Right ventricle myocardium inferior (tissue), 1 donor: ENCODE measurements around the gene TEX47. TPM values are rescaled to one million over a fixed set of nuclear protein-coding genes. Genes with fewer than 3 reads are reported as not detected.

Experiments used
- ATAC-seq: fragments of 200-7000 bp; cut with Tn5 transposase; one replicate; pipeline ENCODE4 v1.9.1; 2020; ENCODE audit warnings: mild to moderate bottlenecking, moderate library complexity
- DNase-seq: peaks from one replicate; pipeline ENCODE4 v3.0.0; 2021; ENCODE audit errors: missing footprints
- intact Hi-C: fragments of 100-400 bp; cut with DNase I; formaldehyde crosslinking; loops from one replicate; pipeline ENCODE4 v1.11.0; 2022
- total RNA-seq: library from RNA; stranded (reverse); fragmentation: NEBNext Ultra II Directional; extraction: Animal tissue kit (Norgen Biotek cat#: 25700); gene quantifications from one replicate; pipeline ENCODE4 v1.2.1, GENCODE V29; 2021
- donor health status: DM: no; HTN: yes; CAD: no; lungs with severe emphysema.

Gene TEX47
- total RNA-seq, 1 donor from 2014 or later = not detected

DNA sequence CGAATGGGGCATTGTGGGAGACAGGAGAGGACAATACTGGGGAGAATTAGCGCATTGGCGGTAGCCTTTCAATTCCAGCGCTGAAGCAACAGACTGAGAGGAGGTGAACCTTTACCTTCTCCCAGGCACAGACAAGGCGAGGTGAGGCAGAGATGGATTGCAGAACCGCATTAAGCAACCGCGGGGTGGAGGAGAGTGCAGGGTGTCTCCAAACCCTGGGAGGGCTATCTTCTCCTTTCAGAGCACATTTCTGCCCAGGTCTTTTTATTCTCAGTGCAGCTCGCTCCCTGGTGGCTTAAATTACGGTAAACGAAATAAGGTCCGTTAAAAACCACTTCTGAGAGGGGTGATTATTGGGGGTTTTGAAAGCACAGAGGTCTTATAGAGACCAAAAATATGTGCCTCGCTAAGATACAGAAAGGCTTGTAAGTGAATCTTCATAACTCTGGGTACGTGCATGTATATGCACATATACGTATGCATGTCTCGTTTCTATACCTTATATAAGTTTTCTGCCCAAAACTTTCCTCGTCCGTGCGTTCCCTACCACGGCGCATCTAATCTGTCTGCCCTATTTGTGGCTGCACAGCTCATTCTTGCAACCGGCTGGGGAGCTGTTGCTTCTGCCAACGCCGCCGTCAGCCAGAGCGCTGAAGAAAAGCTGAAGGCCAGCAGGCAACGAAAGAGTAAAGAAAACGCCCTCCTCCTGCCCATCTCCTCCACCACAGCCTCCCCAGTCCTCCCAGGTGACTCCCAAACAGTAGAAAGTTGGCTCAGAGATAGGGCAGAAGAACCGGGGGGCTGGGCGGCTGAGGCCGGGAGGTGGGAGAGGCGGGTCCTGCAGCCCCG lies 36.9 kb downstream of the TEX47 start:
- intact Hi-C loops = no loop called here
- DNase-seq = peak; percentile 55

DNA sequence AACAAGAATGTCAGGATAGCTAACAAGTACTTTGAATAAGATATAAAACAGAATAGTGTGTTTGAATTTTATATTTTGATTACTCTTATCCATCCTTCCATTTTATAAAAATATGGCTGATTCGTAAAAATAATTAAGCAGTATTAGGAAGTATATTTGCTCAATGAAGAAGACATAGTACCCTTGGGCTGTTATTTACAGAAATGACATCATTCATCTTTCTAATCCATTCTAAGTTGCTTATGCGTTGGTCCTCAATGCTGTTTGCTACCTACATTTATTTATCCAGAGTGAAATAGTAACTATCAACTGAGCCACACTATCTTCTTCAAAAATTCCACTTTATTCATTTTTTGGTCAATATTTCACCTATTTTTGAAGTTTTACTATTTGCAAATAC lies 38.2 kb downstream of the TEX47 start:
- DNase-seq (no peak), ATAC-seq (no peak)
- intact Hi-C loops = no loop called here

More for the DNA sequence above, 36.9 kb downstream of the TEX47 start:
- peak; percentile 50 for ATAC-seq

DNA sequence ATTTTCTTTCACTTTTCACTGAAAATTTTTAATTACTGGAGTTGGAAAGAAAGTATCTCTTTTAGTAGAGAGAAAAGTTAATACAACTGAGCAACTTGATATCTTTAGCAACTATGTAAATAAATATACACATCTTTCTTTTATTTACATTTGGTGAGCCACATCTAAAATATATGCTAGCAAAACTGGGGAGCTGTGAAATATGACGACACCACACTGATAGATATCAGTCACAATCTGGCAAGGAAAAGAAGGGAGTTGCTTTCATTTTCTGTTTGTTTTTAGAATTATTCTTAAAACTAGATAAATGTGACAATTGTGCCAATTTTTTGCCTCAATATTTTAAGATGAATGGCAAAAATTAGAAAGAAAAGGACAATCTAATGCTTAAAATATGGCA lies 38.7 kb downstream of the TEX47 start:
- no peak for DNase-seq
- ATAC-seq = no peak
- intact Hi-C loops = no loop called here

DNA sequence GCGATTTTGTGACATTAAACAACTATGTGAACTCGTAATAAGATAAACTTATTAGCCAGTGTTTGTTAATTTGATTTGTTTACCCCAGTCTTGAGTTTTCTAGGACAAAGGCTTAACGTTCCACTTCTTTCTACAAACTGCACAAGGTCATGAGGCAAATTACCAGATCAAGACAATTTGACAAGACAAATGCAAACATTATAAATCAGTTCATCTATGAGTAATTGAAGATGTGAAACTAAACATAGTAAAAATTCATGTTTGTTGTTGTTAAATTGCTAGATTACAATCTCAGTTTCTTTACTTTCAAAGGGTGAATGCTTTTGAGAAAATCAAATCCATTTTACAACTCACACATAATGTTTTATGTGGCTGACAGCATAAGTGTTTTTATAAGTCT lies 49.4 kb downstream of the TEX47 start:
- no peak for ATAC-seq
- DNase-seq = no peak
- intact Hi-C loops = no loop called here

Other genes with a start within 250 kb of the TEX47 start
- not detected for gene ZNF804B, start 36.0 kb downstream of the TEX47 start, total RNA-seq